Measurements from ENCODE around the gene SNX25. TPM values are rescaled to one million over a fixed set of nuclear protein-coding genes. Genes with fewer than 3 reads are reported as not detected.
"Not testable (repeated sequence)": the region's sequence is repeated elsewhere in the genome, so short reads cannot be mapped to it uniquely, and the experiment has no call there.

The SNX25 gene
- polyA plus RNA-seq, 1 donor, result 7.7 TPM

DNA sequence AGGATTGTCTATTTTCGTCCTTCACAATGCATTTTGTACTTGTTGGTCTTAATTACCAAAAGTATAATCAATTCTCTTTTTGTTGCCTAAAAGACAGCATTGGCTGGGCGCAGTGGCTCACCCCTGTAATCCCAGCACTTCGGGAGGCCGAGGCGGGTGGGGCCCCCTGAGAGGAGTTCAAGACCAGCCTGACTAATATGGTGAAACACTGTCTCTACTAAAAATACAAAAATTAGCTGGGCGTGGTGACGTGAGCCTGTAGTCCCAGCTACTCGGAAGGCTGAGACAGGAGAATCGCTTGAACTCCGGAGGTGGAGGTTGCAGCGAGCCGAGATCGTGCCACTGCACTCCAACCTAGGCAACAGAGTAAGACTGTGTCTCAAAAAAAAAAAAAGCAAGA lies 4.3 kb upstream of the SNX25 start:
- DNase-seq, result not testable (repeated sequence)

DNA sequence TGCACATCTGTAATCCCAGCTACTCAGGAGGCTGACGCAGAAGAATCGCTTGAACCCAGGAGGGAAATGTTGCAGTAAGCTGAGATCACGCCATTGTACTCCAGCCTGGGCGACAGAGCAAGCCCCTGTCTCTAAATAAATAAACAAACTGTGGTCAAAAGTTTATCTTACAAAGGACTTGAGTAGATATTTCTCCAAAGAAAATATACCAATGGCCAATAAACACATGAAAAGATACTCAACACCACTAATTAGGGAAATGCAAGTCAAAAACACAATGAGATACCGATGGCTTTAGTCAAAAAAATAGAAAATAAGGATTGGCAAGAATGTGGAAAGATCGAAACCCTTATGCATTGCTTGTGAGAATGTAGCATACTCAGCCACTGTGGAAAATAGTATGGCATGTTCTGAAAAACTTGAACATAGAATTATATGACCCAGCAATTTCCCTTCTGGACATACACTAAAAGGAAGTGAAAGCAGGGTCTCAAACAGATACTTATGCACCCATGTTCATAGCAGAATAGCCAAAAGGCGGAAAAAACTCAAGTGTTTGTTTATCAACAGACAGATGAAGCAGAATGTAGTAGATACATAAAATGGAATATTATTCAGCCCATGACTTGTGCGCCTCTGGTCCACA lies 3.6 kb upstream of the SNX25 start:
- no peak for DNase-seq

GRCh38 chr4:185207466-185207865 lies 1.9 kb upstream of the SNX25 start:
- DNase-seq, result no peak

DNA sequence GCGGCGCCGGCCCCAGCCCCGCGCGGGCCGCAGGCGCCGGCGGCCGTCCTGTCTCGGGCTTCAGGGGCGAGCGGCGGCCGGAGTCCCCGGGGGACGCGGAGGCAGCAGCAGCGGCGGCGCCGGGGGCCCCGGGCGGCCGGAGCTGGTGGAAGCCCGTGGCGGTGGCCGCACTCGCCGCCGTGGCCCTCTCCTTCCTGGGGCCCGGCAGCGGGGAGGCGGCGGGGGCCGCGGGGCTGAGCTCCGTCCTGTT lies 379 bp downstream of the SNX25 start:
- DNase-seq, result not testable (repeated sequence)

GRCh38 chr4:185210102-185210981 lies 944 bp downstream of the SNX25 start:
- peak; percentile 63 for DNase-seq

- no peak for DNase-seq
Measured at GRCh38 chr4:185211035-185211434, 1.6 kb downstream of the SNX25 start.

- no peak for DNase-seq
Measured at GRCh38 chr4:185211641-185212040, 2.2 kb downstream of the SNX25 start.

DNA sequence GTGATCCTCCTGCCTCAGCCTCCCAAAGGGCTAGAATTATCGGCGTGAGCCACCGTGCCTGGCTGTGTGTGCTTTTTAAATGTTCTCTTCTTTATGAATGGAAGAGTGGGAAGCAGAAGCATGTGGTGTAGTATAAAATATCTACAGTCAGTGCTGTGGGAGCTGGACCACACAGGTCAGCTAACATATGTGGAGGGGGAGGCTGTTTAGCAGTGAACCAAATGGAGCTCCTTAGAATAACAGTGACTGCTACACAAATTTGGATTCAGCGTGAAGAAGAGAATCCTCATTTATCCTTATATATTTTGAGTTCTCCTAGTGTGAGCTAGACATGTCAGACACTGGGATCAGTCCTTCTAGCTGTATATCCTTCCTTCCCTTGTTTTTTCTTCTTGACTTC lies 3.2 kb downstream of the SNX25 start:
- no peak for DNase-seq

GRCh38 chr4:185213877-185214276 lies 4.5 kb downstream of the SNX25 start:
- no peak for DNase-seq

DNA sequence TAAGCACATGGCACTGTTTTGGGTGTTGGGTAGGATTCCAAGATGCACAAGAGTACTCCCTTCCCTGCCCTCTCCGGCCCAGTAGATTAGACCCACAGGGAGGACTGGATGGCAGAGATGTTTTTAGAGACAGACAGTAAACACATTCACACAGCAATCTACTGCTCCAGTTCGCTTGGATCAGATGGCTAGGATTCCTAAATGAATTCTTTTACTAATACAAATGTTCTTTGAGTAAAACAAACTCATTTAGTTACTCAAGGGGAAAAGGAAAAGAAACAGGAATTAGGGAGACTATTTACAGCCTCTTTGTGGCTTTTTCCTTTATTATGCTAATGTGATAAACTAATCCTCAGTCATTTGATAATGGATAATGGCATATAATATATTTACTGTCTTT lies 5.9 kb downstream of the SNX25 start:
- no peak for DNase-seq

GRCh38 chr4:185217408-185217975 lies 8.1 kb downstream of the SNX25 start:
- DNase-seq, result no peak

DNA sequence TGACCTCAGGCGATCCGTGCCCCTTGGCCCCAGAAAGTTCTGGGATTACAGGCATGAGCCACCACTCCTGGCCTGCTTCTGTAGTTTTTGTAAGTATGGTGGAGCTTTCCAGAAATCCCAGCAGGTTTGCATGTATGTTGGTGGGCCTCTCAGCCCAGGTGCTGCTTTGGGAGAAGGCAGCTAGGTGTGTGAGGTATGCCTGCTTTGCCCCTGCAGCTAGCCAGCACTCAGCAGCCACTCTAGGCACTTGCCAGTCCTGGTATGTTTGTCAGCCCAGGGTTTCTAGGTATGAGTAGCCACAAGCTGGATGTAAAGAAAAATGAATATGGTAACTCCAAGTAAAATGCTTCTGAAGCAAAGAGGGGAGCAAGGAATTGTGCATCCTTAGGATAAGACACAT lies 8.9 kb downstream of the SNX25 start:
- DNase-seq, result no peak

- peak; percentile 80 for DNase-seq
Measured at GRCh38 chr4:185219551-185220344, 10.3 kb downstream of the SNX25 start.

DNA sequence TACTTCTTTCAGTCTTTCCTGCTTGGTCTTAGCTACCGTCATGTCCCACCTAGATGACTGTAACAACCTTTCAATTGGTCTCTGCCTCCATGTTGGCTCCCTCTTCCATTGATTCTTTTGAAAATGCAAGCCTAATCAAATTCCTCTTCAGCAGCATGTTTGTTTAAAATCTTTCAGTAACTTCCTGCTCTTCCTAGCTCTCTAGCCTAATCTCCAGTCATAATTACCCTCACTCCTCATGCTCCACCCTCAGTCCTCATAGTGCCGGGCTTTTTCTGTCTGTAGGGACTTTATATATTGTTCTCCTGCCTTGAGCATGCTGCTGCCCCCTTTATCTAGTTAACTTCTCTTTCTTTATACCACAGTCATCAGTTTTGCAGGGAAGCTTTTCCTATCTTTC lies 12.1 kb downstream of the SNX25 start:
- DNase-seq, result no peak

DNA sequence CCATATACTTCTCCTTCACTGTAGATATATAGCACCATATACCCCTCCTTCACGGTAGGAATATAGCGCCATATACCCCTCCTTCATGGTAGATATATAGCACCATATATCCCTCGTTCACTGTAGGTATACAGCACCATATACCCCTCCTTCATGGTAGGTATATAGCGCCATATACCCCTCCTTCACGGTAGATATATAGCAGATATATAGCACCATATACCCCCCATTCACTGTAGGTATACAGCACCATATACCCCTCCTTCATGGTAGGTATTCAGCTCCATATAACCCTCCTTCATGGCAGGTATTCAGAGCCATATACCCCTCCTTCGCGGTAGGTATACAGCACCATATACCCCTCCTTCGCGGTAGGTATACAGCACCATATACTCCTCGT lies 12.5 kb downstream of the SNX25 start:
- no peak for DNase-seq

DNA sequence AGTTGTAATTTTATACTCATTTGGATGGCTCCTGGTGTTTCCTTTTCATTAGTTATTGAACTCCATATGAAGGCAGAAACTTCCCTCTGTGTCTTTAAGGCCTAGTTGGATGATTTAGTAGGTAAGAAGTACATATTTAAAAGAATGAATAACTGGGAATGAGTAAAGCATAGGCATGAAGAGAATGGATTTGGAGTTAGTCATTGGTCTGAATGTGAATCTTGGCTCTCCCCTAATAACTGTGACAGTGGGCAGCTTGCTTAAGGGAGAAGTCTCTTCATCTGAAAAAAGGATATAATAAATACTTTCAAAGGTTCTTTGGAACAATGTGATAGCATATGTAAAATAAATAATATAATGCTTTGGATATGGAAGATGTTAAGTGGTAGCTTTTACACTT lies 13.2 kb downstream of the SNX25 start:
- no peak for DNase-seq

DNA sequence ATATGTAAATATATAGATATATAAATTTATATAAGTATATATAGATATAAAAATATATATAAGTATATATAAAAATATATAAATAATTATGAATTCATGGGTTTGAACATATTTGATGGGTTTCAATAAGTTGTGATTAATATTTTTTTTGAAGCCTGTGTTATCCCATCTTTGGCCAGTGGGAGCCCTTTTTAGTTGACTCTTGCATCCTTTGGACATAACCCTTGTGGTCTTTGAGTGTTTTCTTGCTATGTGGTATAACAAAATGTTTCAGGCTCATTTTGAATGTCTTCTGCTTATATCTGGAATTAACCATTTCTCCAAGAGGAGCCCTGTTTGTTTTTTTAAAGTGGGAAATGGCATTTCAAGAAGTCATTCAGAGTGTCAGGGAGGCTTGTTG lies 15.2 kb downstream of the SNX25 start:
- DNase-seq, result no peak

DNA sequence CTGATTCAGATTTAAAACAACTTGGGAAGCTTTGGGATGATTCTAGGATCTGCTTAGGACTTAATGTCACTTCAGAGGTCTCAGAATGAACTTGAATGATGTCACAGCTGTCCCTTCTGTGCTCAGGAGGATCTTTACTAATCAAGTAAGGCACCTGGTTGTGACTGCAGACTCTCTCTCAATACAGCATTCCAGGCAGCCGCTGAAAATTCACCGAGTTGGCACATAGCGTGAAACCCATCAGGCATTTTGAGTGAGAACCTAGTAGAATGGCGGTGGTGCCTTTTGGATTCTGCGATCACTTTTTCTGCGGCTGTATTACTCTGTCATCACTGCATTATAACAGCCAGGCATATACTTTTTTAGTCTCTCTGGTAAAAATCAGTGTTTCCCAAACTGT lies 16.5 kb downstream of the SNX25 start:
- no peak for DNase-seq

DNA sequence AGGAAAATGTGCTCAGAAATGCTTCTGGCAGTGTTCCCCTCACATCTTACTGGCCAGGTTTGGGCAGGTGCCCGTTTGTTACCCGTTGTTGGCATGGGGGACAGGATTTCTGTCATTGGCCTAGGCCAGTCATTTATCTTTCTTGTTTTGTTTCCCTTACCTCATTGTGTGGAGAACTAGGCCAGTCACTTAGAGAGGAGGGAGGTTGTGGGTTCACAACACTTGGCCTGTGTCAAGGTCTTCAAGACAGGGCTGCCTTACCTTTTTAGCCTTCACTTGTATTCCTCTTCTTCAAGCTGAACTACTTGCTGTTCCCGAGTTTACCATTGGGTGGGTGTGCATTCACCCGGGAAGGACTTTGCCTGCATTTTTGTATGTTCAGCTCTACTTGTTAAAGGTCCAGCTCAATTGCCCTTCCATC lies 17.7 kb downstream of the SNX25 start:
- DNase-seq, result no peak

GRCh38 chr4:185227713-185228278 lies 18.4 kb downstream of the SNX25 start:
- DNase-seq, result no peak

GRCh38 chr4:185229021-185229818 lies 19.8 kb downstream of the SNX25 start:
- no peak for DNase-seq

- no peak for DNase-seq
Measured at GRCh38 chr4:185232370-185232769, 23.0 kb downstream of the SNX25 start.

All from hindlimb muscle (tissue), 1 donor.